GM13977 (cell line): ENCODE results near the gene ENGASE.

Experiments used
- DNase-seq: peaks from one replicate; pipeline ENCODE4 v3.0.0; 2012; ENCODE audit warnings: low spot score
- in situ Hi-C: fragments of 300-500 bp; cut with MboI; formaldehyde crosslinking; loops from one replicate; pipeline ENCODE4 v1.12.0; 2022; ENCODE audit warnings: low sequenced_read_pairs, low pct_unique_long_range_greater_than_20kb, mixed read lengths, inconsistent platforms; ENCODE audit not compliant: unreplicated experiment
- TF ChIP-seq, protein P1 (sequence below): IDR thresholded peaks from 2 replicates; pipeline ENCODE4 v1.5.1; 2012; ENCODE audit warnings: mild to moderate bottlenecking, control low read depth; ENCODE audit not compliant: insufficient read depth; ENCODE audit errors: extremely low read depth, missing control alignments

The ENGASE gene

GRCh38 chr17:79034931-79035485, 39.6 kb upstream of the ENGASE start:
- TF ChIP-seq, protein P1, sequence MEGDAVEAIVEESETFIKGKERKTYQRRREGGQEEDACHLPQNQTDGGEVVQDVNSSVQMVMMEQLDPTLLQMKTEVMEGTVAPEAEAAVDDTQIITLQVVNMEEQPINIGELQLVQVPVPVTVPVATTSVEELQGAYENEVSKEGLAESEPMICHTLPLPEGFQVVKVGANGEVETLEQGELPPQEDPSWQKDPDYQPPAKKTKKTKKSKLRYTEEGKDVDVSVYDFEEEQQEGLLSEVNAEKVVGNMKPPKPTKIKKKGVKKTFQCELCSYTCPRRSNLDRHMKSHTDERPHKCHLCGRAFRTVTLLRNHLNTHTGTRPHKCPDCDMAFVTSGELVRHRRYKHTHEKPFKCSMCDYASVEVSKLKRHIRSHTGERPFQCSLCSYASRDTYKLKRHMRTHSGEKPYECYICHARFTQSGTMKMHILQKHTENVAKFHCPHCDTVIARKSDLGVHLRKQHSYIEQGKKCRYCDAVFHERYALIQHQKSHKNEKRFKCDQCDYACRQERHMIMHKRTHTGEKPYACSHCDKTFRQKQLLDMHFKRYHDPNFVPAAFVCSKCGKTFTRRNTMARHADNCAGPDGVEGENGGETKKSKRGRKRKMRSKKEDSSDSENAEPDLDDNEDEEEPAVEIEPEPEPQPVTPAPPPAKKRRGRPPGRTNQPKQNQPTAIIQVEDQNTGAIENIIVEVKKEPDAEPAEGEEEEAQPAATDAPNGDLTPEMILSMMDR, result no peak
- in situ Hi-C loops, result no loop called here
- no peak for DNase-seq

DNA sequence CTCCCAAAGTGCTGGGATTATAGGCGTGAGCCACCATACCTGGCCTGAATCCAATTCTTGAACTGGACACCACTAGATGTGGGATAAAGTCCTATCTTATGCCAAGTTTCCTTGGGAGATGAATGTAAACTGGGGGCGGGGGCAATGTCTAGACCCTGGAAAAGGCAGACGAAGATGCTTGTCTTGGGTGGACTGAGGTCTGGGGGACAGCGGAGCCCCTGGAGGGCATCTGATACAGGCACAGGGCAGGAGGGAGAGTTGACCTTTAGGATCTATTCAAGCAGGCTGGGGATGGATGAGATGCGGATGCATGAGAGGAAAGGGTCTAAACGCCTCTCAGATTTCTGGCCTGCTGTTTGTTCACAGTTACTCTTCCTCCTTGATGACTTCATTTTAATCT, 38.9 kb upstream of the ENGASE start:
- TF ChIP-seq, protein P1, result no peak
- in situ Hi-C loops, result no loop called here
- DNase-seq, result no peak

- DNase-seq, result no peak
- in situ Hi-C loops, result no loop called here
- TF ChIP-seq, protein P1, result no peak
Observed at GRCh38 chr17:79036181-79036580, 38.4 kb upstream of the ENGASE start.

- TF ChIP-seq, protein P1, result no peak
- in situ Hi-C loops, result no loop called here
- DNase-seq, result no peak
Observed at GRCh38 chr17:79036596-79036995, 38.0 kb upstream of the ENGASE start.

GRCh38 chr17:79038545-79039135, 36.0 kb upstream of the ENGASE start:
- peak; percentile 73 for DNase-seq
- in situ Hi-C loops, result no loop called here
- TF ChIP-seq, protein P1, result no peak

DNA sequence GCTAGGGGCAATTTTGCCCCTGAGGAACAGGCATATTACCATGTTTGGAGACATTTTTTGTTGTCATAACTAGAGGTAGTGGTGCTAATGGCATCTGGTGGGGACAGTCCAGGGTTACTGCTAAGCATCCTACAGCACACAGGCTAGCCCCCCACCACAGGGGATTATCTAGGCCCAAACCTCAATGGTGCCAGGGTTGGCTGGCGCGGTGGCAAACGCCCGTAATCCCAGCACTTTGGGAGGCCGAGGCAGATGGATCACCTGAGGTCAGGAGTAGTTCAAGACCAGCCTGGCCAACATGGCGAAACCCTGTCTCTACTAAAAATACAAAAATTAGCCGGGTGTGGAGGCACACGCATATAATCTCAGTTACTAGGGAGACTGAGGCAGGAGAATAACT, 35.5 kb upstream of the ENGASE start:
- DNase-seq, result no peak
- TF ChIP-seq, protein P1, result no peak
- in situ Hi-C loops, result no loop called here

- in situ Hi-C loops, result no loop called here
- TF ChIP-seq, protein P1, result no peak
- DNase-seq, result no peak
Observed at GRCh38 chr17:79039886-79040285, 34.7 kb upstream of the ENGASE start.
